ENCODE results near the gene QSOX1.
"Not testable (repeated sequence)": the region's sequence is repeated elsewhere in the genome, so short reads cannot be mapped to it uniquely, and the experiment has no call there.

DNA sequence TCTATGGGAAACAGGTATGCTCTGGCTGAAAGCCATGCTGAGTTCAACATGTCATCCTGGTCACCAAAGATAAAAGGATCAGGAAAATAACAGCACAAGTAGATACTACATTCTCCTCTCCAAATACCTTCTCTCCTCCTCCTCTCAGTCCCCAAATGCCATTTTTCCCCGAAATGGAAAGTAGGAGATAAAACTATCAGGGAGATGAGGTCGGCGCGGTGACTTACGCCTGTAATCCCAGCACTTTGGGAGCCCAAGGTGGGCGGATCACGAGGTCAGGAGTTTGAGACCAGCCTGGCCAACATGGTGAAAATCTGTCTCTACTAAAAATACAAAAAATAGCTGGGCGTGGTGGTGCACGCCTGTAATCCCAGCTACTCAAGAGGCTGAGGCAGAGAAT lies 21.0 kb upstream of the QSOX1 start:
- TF ChIP-seq POLR2A, POLR2AphosphoS5 (IDR thresholded peaks at IDR 0.05): not testable (repeated sequence)

Measured in stomach (tissue), 4 donors.